ENCODE data around the gene LAIR2. TPM values are rescaled to one million over a fixed set of nuclear protein-coding genes. Genes with fewer than 3 reads are reported as not detected.

The LAIR2 gene, protein sequence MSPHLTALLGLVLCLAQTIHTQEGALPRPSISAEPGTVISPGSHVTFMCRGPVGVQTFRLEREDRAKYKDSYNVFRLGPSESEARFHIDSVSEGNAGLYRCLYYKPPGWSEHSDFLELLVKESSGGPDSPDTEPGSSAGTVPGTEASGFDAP
- polyA plus RNA-seq (2012; ENCODE audit: insufficient read depth, insufficient read length), result not detected

DNA sequence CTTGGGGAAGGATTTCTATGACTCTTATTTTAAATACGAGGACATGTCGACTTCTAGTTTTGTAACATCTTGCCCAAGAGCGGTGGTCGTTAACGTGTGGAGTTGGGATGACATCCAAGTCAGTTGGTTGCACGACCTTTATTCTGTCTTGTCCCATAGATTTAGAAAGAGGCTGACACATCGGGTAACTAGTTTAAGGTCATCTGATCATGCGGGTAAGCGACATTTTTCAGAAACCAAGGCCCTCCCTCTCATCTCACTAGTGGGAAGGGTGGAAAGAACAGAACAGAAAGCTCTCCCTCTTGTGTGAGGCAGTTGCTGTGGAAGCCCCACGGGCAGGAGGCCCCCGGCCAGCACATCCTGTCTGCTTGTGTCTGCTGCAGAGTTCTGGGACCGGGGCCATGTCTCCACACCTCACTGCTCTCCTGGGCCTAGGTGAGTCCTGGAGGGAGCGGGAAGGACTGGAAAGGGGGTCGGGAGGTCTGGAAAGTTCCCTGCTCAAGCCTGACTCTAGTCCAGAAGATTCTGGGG is at the start of gene LAIR2:
LAIR2 (plus strand) TSS at position 314 of the 531 bp plus-strand sequence; CDS start at position 402, 88 bp downstream.
- no peak for DNase-seq (ENCODE audit: low read depth, low spot score)

DNA sequence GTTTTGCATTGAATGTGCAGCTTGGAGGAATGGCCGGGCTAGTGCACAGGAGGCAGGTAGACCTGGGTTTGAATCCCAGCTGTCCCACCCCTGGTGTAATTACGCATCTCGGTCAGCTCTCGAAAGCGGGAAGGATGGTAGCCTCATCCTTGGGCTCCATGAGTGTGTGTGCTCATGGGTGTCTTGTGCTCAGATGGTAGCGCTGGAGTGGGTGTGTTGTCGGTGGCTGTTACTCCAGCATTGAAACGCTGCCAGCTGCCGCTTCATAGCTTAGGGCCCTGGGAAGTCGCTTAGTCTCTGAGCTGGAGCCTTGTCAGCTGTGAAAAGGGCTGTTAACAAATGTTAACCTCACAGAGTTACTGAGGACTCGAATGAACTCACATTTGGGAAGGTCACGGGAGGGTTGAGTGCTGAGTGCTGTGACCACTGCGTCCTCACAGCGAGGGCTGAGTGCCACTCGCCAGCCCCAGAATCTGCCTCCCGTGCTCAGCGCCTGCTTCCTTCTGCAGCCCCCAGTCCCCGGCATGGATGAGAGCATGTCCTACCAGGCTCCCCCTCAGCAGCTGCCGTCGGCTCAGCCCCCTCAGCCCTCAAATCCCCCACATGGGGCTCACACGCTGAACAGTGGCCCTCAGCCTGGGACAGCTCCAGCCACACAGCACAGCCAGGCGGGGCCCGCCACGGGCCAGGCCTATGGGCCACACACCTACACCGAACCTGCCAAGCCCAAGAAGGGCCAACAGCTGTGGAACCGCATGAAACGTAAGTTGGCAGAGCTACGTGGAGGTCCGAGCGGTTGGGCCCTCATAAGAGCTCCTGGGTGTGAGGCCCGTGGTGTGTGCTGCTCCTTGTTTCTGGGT is 48.5 kb upstream of the LAIR2 start:
- no peak overlapping the region for H3K4me3 ChIP-seq (ENCODE audit: low read length)
- DNase-seq (ENCODE audit: low read depth, low spot score), result no peak

More for the DNA sequence above, at the start of gene LAIR2:
- H3K4me3 ChIP-seq (ENCODE audit: low read length), result peak within 1 kb of the TSS; percentile 38

DNA sequence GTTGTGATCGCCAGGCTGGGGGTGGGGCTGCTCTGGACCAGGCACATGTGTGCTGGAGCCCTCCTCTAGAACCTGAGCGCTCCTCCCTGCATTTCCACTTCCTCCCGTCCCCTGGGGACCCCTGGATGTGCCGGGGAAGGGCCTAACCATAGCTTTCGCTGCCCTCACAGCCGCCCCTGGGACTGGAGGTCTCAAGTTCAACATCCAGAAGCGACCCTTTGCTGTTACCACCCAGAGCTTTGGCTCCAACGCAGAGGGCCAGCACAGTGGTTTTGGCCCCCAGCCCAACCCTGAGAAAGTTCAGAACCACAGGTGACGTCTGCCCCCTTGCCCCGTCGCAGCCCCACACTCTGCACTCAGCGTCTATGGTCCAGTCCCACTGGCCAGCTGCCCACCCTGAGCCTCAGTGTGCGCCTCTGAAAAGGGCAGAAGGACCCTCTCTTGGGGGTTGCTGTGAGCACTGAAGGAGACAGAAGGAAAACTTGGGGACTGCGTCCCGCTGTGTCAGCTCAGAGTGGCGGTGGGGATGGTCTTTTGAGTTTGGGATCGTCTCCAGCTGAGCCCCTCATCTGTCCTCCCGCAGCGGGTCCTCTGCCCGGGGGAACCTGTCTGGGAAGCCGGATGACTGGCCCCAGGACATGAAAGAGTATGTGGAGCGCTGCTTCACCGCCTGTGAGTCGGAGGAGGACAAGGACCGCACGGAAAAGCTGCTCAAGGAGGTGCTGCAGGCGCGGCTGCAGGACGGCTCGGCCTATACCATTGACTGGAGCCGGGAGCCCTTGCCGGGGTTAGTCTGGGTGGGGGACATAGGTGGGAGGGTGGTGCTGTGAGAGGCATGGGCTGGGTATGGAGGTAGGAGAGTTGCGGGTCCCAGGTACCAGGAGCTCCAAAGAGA is 47.6 kb upstream of the LAIR2 start:
- H3K4me3 ChIP-seq (ENCODE audit: low read length), result no peak overlapping the region
- DNase-seq (ENCODE audit: low read depth, low spot score), result no peak

DNA sequence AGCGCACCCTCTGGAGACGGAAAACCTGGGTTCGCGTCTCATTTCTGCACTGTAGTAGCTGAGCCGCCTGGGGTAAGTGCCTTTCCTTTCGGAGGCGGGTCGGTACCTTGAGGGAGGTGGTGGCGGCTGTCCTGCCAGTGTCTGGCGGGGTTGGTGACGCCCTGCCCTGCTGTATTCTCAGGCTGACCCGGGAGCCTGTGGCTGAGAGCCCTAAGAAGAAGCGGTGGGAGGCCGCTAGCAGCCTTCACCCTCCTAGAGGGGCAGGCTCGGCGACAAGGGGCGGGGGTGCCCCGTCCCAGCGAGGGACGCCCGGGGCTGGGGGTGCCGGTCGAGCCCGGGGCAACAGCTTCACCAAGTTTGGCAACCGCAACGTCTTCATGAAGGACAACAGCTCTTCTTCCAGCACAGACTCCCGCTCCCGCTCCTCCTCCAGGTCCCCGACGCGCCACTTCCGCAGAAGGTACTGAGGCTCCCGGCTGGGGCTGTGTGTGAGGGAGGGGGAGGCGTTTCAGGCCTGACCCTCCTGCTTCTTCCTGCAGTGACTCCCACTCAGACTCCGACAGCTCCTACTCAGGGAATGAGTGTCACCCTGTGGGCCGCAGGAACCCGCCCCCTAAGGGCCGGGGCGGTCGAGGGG is 46.7 kb upstream of the LAIR2 start:
- no peak overlapping the region for H3K4me3 ChIP-seq (ENCODE audit: low read length)
- DNase-seq (ENCODE audit: low read depth, low spot score), result no peak

DNA sequence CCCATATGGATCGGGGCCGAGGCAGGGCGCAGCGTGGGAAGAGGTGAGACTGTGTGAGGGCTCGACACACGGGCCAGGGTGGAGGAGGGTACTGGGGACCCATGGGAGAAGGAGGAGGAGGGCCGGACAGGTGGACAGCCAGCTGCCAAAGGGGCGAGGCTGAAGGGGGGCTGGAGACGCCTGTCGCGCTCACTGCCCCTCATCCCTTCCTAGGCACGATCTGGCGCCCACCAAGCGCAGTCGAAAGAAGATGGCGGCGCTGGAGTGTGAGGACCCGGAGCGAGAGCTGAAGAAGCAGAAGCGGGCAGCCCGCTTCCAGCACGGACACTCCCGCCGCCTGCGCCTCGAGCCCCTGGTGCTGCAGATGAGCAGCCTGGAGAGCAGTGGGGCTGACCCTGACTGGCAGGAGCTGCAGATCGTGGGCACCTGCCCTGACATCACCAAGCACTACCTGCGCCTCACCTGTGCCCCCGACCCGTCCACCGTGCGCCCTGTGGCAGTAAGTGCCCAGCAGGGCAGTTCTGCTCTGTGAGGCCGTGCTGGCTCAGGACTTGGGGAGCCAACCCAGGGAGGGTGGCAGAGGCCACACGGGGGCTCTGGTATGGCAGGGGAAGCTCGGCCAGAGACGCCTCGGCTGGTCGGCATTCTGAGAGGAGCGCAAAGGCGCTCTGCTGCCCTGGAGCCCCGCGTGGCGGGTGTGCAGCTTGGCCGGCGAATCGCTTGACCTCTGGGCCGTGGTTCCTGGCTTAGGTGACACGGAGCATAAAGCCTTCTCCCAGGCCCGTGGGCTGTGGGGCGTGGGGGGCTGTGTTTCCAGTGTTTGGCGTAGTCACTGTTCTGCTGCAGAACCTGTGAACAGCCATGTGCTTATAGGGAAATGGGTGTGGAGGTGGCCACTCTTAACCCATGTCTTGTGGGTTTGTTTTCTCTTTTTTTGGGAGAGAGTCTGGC is 45.9 kb upstream of the LAIR2 start:
- no peak for DNase-seq (ENCODE audit: low read depth, low spot score)
- no peak overlapping the region for H3K4me3 ChIP-seq (ENCODE audit: low read length)

DNA sequence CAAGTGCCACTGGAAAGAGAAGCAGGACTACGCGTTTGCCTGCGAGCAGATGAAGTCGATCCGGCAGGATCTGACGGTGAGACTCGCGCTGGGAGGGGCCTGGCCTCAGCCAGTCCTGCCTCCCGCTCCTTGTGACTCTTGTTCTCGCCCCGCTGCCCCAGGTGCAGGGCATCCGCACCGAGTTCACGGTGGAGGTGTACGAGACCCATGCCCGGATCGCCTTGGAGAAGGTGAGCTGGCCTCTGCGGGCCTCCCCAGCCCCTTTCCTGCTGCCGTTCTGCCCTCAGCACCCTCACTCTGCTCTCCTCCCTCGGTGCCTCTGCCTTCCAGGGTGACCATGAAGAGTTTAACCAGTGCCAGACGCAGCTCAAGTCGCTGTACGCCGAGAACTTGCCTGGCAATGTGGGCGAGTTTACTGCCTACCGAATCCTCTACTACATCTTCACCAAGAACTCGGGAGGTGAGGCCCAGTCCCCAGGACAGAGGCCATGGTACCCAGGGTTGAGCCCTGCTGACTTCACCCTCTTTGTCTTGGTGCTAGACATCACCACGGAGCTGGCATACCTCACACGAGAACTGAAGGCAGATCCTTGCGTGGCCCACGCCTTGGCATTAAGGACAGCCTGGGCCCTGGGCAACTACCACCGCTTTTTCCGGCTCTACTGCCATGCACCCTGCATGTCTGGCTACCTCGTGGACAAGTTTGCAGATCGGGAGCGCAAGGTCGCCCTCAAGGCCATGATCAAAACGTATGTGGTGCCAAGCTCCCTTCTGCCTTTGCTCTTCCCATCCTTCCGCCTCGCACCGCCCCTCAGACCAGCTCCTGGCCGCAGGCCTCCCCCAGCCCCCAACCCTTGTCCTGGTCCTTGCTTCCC is 44.6 kb upstream of the LAIR2 start:
- H3K4me3 ChIP-seq (ENCODE audit: low read length), result no peak overlapping the region
- no peak for DNase-seq (ENCODE audit: low read depth, low spot score)

DNA sequence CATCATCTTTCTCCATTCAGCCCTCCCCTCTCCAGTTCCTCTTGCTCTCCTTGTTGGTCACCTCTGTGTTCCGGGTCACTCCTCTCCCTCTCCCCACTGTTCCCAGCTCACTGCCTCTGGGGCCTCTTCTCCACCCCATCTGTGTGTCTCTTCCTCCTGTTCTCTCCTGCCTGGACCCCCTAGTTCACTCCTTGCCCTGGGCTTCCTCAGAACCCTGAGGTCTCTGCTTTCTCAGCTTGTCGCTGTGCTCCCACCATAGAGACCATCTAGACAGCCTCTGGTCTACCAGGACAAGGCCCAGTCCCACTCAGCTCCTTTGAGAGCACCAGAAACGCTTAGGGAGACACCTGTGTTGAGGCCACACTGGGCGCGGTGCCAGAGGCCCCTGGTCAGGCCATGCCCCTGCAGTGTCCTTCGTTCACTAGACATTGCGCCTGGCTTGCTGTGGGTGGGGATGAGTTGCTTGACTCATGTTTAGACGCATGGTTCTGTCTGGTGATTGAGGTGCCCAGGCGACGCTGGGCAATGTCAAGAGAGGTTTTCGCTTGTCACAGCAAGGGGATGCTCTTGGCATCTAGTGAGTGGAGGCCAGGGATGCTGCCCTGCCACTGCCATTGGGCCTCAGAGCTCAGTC is 43.9 kb upstream of the LAIR2 start:
- DNase-seq (ENCODE audit: low read depth, low spot score), result no peak
- no peak overlapping the region for H3K4me3 ChIP-seq (ENCODE audit: low read length)

DNA sequence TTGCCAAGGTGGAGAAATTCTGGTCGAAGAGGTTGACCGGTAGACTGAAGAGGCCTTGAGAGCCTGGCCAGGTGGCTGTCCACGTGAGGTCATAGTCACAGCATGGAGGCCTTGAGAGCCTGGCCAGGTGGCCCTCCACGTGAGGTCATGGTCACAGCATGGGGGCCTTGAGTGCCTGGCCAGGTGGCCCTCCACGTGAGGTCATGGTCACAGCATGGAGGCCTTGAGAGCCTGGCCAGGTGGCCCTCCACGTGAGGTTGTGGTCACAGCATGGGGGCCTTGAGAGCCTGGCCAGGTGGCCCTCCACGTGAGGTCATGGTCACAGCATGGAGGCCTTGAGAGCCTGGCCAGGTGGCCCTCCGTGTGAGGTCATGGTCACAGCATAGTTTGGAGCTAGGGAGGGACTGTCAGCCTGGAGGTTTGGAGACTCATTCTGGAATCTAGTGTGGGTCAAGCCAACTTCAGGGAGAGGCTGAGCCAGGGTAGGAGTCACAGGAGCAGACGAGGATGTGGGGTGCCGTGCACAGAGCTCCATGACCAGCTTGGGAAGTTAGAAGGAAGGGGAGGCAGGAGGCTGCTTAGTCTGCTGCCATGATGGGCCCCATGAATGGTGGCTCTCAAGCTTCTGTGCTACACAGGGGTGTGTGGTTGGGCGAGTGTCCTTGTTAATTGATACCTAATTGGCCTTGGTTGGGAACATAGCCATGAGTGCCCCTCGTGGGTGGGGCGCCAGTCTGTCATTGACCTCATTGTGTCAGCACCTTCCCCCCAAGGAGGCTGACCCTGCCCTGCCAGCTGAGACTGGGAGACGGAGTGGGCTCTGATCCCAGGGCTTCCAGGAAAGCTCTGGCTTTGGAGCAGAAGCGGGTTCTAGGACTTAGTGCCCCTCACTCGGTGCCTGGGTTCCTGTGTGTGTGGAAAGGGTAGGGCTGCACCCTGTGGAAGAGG is 43.1 kb upstream of the LAIR2 start:
- H3K4me3 ChIP-seq (ENCODE audit: low read length), result no peak overlapping the region
- DNase-seq (ENCODE audit: low read depth, low spot score), result no peak

DNA sequence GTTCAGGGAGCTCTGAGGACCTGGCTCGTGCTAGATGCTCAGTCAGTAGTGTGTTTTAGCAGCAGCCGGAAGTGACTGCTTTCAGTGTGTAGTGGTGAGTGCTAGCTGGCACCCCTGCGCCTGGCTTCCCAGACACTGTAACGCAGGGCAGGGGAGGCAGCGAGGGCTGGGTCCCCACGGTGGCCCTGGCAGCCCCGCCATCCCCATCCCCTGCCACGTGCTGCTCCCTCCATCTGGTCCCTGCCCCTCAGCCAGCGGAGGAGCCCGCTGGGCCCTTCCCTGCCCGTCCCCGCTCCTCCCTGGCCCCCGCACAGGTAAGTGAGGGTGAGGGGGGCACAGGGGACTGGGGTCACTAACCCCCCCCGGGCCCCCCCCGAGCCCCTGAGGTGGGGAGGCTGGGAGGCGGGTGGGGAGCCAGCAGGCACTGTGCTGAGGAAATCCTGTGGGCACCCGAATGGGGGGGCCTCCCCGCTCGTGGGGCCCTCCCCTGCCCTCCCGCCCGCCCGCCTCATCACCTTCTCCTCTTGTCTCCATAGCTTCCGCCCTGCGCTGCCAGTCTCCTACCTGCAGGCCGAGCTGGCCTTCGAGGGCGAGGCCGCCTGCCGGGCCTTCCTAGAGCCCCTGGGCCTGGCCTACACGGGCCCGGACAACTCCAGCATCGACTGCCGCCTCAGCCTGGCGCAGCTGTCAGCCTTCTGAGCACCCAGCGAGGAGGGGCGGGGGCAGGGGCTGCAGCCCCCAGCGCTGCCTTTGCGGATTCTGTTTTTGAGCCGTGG is 42.2 kb upstream of the LAIR2 start:
- H3K4me3 ChIP-seq (ENCODE audit: low read length), result no peak overlapping the region
- DNase-seq (ENCODE audit: low read depth, low spot score), result no peak

DNA sequence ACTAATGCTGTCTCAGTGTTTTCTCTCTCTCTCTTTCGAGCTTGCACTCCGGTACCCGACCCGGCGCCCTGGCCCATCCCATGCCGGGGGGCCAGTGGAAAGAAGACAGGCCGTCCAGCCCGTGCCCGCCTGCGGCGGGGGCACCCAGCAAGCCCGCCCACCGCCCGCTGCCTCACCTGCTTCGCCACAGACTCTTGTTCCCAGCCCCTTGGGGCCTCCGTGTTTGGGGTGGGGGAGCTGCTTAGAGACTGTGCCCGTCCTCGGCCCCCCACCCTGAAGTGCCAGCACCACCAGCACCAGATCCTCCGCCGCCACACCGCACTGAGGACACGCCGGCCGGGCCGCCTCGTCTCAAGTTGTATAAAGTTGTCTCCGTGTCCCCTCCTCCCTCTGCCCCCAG is 41.4 kb upstream of the LAIR2 start:
- no peak overlapping the region for H3K4me3 ChIP-seq (ENCODE audit: low read length)
- no peak for DNase-seq (ENCODE audit: low read depth, low spot score)

DNA sequence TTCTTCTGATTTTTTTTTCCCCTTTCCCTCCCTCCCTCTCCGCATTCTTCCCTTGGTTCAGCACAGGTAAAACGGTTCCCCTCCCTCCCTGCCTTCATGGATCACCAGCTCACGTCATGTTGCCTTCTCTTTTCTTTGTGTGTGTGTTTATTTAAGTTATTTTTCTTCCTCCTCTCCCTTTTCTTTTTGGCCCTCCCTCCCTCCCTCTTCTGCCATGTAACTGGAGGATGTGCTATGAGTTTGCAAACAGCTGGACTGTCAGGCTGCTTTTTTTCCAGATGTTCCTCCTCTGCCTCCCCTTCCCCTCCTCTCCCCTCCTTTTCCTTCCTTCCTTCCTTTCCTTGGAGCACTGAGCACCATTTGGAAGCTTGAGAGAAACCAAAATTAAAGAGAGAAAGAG is 41.0 kb upstream of the LAIR2 start:
- no peak for DNase-seq (ENCODE audit: low read depth, low spot score)
- H3K4me3 ChIP-seq (ENCODE audit: low read length), result no peak overlapping the region

DNA sequence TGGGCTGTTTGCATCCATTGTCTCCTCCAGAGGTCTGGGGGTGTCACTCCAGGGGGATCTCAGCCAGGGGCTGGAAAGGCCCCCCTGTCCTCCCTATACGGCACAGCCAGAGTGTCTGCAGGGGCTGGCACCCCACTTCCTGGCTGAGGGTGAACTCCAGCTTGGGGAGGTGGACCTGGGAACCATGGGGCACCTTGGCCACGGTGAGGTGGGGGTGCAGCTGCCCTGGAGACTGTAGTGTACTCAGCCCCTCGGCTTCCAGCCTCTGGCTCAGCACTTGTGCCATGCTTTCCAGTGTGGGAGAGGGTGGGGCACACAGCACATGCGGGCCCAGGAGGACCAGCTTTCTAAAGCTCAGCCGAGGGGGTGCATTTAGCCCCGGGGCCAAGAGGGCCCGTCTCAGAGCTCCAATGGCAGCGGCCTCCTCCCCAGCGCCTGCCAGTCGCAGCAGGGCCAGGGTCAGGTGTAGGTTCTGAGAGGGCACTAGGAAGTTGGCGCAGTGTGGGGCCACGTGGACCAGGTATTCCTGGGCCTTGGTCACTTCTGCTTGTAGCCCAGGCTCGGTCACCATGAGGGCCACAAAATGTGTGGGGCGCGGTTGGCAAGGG is 40.5 kb upstream of the LAIR2 start:
- DNase-seq (ENCODE audit: low read depth, low spot score), result no peak
- H3K4me3 ChIP-seq (ENCODE audit: low read length), result peak overlapping the region; percentile 31; the same call in 1 of the 2 replicates

DNA sequence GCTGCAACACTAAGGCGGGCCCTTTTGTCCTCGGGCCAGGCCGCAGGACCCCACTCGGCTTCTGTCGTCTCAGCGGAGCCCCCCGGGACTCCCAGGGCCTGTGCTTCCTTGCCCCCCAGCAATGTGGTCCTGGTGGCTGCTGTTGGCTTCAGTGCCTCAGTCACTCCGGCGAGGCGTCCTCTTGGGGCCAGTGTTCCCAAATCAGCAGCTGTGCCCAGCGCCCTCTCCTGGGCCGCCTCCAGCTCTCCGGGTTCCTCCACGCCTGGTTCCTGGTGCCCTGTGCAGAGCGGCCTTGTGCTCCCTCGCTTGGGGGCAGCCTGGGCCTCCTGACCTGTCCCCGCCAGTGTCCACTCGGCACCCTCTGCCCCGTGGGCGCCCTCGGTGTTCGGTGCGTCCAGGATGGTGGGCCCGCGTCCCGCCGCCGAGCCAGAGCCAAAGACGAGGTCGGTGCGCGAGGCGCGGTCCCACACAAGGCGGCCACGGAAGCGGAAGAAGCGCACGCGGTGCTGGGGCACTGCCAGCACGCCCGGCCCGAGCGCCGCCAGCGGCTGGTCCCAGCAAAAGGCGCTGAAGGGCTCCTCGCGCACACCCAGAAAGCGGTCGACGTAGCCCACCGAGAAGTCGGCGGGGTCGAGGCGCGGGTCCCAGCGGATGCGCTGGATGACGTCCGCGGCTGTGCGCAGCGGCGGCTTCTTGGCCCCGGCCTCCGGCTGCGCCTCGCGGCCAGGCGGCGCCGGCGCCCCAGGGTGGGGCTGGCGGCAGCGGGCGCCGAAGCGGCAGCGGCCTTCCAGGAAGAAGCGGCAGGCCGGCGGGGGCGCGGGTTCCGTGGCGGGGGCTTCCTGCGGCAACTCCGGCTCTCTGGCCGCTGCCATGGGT is 39.7 kb upstream of the LAIR2 start:
- no peak for DNase-seq (ENCODE audit: low read depth, low spot score)
- peak overlapping the region; percentile 70 for H3K4me3 ChIP-seq (ENCODE audit: low read length)
